ENCODE measurements around the gene ORAI1.
"Not testable (repeated sequence)": the region's sequence is repeated elsewhere in the genome, so short reads cannot be mapped to it uniquely, and the experiment has no call there.

ORAI1 gene

DNA sequence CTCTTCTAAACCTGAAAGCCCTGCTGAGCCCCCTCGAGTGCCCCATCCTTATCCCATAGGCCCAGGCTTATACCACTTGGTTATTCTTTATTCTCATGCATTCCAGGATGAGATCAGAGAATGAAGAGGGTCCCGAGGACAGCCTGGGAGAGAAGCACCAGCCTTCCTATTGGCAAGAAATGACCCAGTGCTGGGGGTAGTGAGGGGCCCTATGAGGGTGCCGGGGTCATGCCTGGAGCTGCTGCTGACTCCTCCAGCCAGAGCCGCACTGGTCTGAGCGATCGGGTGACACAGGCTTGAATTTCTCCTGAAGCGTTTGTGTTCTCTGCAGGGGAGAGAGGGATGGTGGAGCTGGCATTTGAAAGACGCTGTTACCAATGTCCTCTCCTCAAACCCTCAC, 25.0 kb downstream of the ORAI1 start:
- no peak for DNase-seq

DNA sequence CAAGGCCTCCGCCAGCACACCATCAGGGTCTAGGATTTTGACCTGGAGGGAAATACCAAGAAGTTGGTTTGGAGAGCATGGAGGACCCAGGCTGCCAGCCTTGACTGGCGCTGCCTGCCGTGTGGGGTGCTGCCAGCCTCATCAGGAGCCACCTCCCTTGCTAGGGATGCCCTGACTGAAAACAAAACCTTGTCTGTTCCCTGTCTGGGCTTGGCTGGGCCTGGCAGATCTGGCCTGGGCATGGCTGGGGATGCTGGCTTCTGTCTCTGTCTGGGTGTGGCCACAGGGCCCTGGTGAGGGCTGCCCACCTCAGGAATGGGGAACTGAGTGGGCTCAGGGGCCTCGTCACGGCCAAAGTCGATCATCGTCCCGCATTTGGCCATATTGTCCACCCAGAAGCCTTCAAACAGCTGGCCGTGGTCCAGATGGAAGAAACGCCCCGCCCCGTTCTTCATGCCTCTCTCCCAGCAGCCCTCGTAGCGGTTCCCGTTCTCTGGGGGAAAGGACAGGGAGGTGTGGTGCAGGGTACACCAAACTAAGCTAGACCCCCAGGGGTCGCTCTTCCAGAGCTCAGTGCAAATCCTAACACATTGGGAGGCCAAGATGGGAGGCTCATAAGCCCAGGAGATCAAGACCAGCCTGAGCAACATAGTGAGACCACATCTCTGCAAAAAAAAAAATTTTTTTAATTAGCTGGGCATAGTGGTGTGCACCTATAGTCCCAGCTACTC, 26.6 kb downstream of the ORAI1 start:
- no peak for DNase-seq

DNA sequence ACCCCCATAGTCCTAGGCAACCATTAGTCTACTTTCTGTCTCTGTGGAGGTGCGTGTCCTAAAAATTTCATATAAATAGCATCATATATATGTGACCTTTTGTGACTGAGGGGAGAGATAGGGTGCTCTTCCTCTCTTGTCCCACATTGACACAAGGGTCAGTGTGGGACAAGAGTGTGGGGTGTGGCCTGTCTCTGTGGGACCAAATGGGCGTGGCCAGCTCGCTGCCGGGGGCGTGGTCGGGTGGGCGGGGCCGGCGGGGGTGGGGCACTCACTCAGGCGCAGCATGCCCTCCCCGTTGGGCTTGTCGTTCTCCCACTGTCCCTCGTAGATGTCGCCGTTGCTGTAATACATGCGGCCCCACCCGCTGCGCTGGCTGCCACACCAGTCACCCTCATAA, 27.7 kb downstream of the ORAI1 start:
- no peak for DNase-seq

DNA sequence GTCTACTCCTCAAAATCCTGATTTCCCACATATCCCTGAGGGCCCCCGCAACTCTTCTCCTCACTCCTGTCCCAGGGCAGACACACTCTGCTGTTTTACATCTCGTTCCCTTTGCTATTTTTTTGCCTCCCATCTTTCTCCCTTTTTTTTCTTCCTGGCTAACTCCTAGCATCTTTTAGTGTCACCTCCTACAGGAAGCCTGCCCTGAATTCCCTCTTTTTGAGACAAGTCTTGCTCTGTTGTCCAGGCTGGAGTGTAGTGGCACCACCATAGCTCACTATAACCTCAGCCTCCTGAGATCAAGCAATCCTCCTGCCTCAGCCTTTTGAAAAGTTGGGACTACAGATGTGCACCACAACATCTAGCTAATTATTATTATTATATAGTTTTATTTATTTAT, 29.8 kb downstream of the ORAI1 start:
- DNase-seq, result no peak

DNA sequence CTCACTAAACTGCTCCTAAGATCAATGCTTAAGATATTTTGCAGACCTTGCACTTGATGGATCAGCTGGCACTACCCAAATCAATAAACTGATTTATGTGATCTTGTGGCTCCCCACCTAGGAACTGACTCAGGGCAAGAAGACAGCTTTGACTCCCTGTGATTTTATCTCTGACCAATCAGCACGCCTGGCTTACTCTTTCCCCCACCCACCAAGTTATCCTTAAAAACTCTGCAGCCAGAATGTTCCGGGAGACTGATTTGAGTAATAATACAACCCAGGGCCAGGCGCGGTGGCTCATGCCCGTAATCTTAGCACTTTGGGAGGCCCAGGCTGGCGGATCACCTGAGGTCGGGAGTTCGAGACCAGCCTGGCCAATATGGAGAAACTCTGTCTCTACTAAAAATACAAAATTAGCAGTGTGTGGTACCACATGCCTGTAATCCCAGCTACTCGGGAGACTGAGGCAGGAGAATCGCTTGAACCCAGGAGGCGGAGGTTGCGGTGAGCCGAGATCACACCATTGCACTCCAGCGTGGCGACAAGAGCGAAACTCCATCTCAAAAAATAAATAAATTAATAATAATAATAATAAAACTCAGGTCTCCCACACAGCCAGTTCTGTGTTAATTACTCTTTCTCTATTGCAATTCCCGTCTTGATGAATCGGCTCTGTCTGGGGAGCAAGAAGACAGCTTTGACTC, 31.1 kb downstream of the ORAI1 start:
- no peak for DNase-seq

DNA sequence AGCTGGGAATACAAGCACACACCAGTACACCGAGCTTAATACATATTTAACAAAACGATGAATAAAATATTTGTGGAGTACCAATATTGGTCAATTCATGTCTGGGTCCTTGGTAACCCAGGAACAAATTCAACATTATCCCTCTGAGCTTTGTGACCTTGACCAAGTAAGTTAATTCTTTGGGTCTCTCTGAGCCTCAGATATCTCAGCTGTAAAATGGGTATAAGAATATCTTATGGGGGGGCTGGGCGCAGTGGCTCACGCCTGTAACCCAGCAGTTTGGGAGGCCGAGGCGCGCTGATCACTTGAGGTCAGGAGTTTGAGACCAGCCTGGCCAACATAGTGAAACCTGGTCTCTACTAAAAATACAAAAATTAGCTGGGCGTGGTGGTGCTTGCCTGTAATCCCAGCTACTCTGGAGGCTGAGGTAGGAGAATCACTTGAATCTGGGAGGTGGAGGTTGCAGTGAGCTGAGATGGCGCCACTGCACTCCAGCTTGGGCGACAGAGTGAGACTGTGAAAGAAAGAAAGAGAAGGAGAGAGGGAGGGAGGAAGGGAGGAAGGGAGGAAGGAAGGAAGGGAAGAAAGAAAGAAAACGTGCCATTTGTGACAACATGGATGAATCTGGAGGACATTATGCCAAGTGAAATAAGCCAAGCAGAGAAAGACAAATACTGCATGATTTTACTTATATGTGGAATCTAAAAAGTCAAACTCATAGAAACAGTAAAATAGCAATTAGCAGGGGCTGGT, 35.2 kb downstream of the ORAI1 start:
- DNase-seq, result not testable (repeated sequence)

DNA sequence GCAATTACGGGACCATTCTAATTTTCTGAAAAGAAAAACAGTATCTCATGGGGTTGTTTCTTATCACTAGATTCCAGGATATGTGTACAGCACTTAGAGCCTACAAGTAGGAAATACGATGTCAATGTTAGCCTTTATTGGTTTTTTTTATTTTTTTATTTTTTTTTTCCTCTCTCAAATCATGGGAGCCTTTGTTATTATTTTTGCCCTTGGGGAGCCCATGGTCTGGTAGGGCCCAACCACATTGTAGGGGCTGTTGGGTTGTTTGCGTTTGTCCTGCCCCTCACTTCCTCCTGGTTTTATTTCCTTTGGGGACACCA, 37.2 kb downstream of the ORAI1 start:
- no peak for DNase-seq

DNA sequence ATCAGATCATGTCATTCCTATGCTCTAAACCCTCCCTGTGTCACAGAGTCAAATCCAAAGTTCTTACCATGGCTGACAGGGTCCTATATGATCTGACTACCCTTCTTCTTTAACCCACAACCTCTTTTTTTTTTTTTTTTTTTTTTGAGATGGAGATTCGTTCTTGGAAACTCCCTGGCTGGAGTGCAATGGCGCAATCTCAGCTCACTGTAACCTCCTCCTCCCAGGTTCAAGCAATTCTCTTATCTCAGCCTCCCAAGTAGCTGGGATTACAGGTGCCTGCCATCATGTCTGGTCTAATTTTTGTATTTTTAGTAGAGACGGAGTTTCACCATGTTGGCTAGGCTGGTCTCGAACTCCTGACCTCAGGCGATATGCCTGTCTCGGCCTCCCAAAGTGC, 40.5 kb downstream of the ORAI1 start:
- not testable (repeated sequence) for DNase-seq

DNA sequence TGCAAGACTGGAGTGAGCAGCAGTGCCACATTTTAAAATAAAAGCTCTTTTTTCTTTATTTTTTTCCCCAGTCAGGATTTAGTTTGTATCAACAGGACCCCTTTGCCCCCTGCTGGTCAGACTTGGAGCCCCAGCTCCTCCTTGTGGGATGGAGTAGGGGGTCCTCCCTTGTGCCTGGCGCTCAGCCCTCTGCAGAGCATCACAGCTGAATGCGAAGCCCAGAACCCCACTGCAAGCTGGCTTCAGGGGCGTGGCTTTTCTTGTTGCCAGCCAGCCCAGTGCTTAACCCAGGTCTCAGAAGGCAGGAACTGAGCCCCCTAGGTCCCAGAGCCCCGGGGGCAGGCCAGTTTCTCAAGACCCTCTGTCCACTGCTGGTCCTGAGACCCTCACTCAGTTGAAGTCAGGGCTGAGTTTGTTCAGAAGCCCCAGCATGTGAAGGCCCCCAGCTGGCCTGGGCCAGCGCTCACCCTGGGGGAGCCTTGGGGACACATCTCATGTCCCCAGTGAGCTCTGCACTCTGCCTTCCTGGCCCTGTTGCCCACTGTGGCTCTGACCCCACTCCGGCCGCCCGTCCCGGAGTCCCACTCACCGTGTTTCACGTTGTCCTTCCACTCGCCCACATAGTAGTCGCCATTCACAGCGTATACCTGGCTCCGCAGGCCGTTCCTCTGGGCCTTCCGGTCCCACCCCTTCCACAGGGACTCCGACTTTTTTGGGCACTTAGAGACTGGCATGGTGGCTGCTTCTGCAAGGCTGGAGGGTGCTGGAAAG, 42.6 kb downstream of the ORAI1 start:
- peak; percentile 57 for DNase-seq

DNA sequence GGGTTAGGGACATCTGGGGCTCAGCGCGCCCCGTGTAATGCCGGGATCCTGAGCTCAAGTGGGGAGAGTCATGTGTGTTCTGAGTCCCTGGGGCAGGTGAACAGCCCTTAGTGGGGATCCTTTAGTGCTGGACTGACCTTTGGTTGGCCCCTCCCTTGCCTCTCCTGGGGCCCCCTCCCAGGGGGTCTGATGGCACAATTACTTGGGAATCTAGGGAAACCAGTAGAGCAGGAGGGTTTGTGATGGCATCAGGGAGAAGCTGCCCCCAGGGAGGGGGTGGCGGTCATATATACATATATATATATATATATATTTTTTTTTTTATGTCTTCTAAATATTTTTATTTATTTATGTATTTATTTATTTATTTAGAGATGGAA, 43.2 kb downstream of the ORAI1 start, which contains the start of gene MORN3:
MORN3 (minus strand) TSS at position 134 of the 380 bp plus-strand sequence. CDS start 171 bp downstream, outside the sequence.
- no peak for DNase-seq

DNA sequence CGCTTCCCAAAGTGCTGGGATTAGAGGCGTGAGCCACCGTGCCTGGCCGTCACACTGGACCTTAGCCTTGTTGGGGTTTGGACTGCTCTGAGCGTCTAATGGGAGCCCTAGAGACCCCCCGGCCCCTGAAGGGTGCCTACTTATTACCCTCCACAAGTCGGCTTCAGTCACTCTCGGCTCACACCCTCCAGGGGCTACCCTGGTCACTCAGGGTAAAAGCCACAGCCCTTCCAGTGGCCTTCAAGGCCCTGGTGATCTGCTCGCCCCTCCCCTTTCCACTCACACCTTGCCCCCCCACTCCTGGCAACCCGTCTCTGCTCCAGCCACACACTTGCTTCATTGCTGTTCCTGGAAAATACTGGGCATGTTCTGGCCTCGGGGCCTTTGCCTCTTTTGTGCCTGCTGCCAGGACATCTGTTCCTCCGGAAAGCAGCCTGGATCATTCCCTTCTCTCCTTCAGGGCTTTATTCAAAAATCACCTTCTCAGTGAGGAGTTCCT, 46.7 kb downstream of the ORAI1 start:
- no peak for DNase-seq

DNA sequence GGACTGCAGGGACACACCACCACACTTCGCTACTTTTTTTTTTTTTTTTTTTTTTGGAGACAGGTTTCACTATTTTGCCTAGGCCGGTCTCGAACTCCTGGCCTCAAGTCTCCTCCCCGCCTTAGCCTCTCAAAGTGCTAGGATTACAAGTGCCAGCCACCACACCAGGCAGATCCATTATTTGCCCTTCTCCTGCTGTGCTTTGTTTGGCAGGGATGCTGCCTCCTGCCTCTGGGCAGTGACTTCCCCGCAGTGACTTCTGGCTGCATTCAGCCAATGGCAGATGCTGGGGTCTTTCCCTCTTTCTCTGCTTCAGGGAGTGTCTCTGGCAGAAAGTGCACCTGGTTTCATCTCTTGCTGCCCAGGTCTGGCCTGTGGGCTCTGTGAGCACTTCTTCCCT, 49.9 kb downstream of the ORAI1 start:
- no peak for DNase-seq

DNA sequence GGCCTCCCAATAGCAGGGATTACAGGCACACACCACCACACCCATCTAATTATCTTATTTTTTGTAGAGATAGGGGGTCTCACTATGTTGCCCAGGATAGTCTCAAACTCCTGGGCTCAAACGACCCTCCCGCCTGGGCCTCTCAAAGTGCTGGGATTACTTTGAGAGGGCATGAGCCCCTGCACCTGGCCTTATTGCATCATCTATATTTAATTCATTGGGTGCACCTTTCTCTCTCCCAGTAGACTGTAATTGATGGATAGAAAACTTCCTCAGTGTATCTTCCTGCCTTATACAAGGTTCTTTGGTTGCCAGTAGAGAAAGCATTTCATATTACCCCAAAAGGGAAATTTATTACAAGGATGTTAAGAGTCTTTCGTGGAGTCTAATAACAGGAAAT, 52.0 kb downstream of the ORAI1 start:
- DNase-seq, result no peak

DNA sequence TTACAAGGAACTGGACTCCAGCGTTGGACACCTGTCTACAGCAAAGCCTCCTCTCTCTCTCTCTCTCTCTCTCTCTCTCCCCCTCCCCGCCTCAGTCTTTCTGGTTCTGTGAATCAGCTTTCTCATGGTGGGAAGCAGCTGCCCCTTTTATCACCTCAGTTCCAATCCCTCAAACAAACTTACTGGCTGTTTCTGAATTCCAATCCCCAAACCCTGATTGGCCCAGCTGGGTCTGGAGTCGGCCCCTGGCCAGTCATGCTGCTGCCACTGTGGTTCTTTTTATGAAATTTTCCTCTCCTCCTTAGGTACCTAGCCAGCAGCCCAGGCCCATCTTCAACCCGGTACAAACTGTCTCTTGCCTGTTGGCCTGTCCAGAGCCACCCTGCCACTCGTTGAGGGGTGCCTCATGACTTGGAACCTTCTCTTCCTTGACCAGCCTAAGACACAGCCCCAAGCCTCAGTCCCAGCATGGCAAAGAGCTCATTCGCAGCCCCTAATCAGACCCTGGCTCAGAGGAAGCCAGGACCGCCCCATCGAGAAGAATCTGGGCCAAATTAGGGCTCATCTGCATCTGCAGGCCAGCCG, 52.5 kb downstream of the ORAI1 start:
- no peak for DNase-seq

DNA sequence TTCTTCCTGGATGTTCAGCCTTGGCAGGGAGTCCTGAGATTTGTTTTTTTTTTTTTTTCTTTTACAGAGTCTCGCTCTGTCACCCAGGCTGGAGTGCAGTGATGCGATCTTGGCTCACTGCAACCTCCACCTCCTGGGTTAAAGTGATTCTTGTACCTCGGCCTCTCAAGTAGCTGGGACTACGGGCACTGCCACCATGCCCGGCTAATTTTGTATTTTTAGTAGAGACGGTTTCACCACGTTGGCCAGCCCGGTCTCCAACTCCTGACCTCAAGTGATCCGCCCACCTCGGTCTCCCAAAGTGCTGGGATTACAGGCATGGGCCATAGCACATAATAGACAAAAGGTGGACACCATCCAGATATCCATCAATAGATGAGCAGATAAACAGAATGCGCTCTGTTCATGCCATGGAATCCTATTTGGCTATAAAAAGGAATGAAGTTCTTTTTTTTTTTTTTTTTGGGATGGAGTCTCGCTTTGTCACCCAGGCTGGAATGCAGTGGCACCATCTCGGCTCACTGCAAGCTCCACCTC, 53.4 kb downstream of the ORAI1 start:
- DNase-seq, result not testable (repeated sequence)

DNA sequence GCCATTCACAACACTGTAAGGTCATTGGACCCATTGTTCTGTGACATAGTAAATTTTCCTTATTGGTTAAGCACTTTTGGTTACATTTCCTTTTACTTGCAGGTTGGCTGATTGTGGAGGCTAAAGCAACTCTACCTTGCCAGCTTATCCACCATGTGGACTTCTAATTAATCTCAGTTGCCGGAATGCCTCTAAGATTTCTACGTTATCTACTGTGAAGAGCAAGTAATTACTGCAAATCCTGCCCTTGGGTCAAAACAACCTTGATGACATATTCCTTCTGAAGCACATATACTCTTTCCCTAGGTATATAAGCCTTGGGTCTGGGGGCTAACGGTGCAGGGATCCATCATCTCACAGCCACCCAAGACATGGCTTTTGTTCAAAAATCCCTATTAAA, 62.6 kb downstream of the ORAI1 start:
- DNase-seq, result no peak

DNA sequence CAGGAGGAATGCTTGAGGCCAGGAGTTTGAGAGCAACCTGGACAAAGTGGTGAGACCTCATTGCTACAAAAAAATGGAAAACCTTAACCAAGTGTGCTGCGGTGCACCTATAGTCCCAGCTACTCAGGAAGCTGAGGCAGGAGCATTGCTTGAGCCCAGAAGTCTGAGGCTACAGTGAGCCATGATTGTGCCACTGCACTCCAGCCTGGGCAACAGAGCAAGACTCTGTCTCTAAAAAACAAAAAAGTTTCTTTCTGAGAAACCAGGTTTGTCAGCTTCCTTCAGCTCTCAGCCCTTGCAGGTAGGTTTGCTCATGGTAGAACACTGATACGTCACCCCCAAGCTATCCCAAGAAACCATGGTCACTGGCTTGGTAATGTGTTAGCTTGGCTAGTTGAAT, 63.1 kb downstream of the ORAI1 start:
- no peak for DNase-seq

Measured in activated gamma-delta T cell treated with Interleukin-2 at 50 U/mL for 16 hours (primary cell).